H1 (cell line): ENCODE data around the gene RNASE2. TPM values are rescaled to one million over a fixed set of nuclear protein-coding genes. Genes with fewer than 3 reads are reported as not detected.

ENCODE experiments used
- CTCF ChIA-PET: fragments of 300-600 bp; sonication (Branson Sonifier 250); formaldehyde crosslinking; loops from one replicate; lab custom pipeline; 2021; ENCODE audit not compliant: partially characterized antibody; lab: Charles Lee
- POLR2A ChIA-PET: fragments of 300-600 bp; sonication (Branson Sonifier 250); formaldehyde crosslinking; loops from one replicate; lab custom pipeline; 2021; ENCODE audit warnings: inconsistent platforms; ENCODE audit not compliant: partially characterized antibody; lab: Charles Lee
- DNase-seq, 2 experiments: peaks; one replicate each; pipeline versions ENCODE4 v3.0.0 to v3.0.0-alpha.2; 2010 to 2022; ENCODE audit warnings: low spot score in 2 of 2, low read depth in 1 of 2, mixed read lengths in 1 of 2
- FAIRE-seq: peaks from 2 replicates; lab custom pipeline; 2011; peaks lifted over from hg19 to GRCh38; lab: Jason Lieb, UNC
- H2AFZ ChIP-seq: 2 replicates; pipeline ENCODE4 v1.8.1; 2012; ENCODE audit warnings: low read length, inconsistent platforms
- H2AK5ac ChIP-seq: 2 replicates; pipeline ENCODE4 v1.6.1; 2013; ENCODE audit warnings: low read depth, low read length
- H2BK120ac ChIP-seq: replicated peaks from 2 replicates; pipeline ENCODE3; 2013; ENCODE audit warnings: low read depth, low read length, inconsistent platforms
- H2BK12ac ChIP-seq: 2 replicates; pipeline ENCODE4 v1.6.1; 2013; ENCODE audit warnings: low read depth, low read length
- H2BK15ac ChIP-seq: 2 replicates; pipeline ENCODE4 v1.6.1; 2013; ENCODE audit warnings: low read length
- H2BK20ac ChIP-seq: 2 replicates; pipeline ENCODE4 v1.6.1; 2013; ENCODE audit warnings: low read length
- H2BK5ac ChIP-seq: 2 replicates; pipeline ENCODE4 v1.6.1; 2013; ENCODE audit warnings: low read depth, low read length
- H3K14ac ChIP-seq: 2 replicates; pipeline ENCODE4 v1.6.1; 2013; ENCODE audit warnings: inconsistent platforms; ENCODE audit not compliant: insufficient read length
- H3K18ac ChIP-seq: 2 replicates; pipeline ENCODE4 v1.6.1; 2013; ENCODE audit warnings: low read length; ENCODE audit errors: extremely low read depth
- H3K23ac ChIP-seq: 2 replicates; pipeline ENCODE4 v1.6.1; 2013; ENCODE audit warnings: inconsistent platforms; ENCODE audit not compliant: insufficient read length
- H3K23me2 ChIP-seq: 2 replicates; pipeline ENCODE4 v1.6.1; 2013; ENCODE audit warnings: low read depth, low read length
- H3K27ac ChIP-seq: 2 replicates; pipeline ENCODE4 v1.6.1; 2011; ENCODE audit warnings: low read depth, low read length, inconsistent platforms
- H3K27me3 ChIP-seq, 4 experiments: replicated peaks in 1 of 4; 1 replicate in 1 of 4; 2 replicates in 3 of 4; pipeline versions ENCODE4 v1.6.1 to v1.8.1; 2011 to 2013; ENCODE audit warnings: low read length in 3 of 4, mild to moderate bottlenecking in 3 of 4, inconsistent platforms in 2 of 4, mixed read lengths in 2 of 4, moderate library complexity in 1 of 4; ENCODE audit not compliant: control insufficient read depth in 3 of 4, insufficient read depth in 3 of 4; ENCODE audit errors: extremely low read depth in 1 of 4
- H3K36me3 ChIP-seq, 4 experiments: 2 replicates each; pipeline versions ENCODE4 v1.6.1 to v1.8.1; 2011 to 2013; ENCODE audit warnings: mild to moderate bottlenecking in 4 of 4, low read length in 3 of 4, moderate library complexity in 2 of 4, control low read depth in 1 of 4, inconsistent platforms in 1 of 4; ENCODE audit not compliant: insufficient read depth in 4 of 4, control insufficient read depth in 2 of 4
- H3K4ac ChIP-seq: replicated peaks from 2 replicates; pipeline ENCODE3; 2013; ENCODE audit warnings: low read length, low read depth, mixed read lengths, inconsistent platforms; ENCODE audit not compliant: insufficient read length
- H3K4me1 ChIP-seq, 4 experiments: replicated peaks in 1 of 4; 1 replicate in 1 of 4; 2 replicates in 3 of 4; pipeline versions ENCODE4 v1.6.1 to v1.8.1; 2011 to 2013; ENCODE audit warnings: low read length in 3 of 4, inconsistent platforms in 2 of 4, mixed read lengths in 1 of 4; ENCODE audit not compliant: insufficient read depth in 4 of 4, control insufficient read depth in 3 of 4
- H3K4me2 ChIP-seq, 2 experiments: 2 replicates each; pipeline versions ENCODE4 v1.6.1 to v1.8.1; 2011 to 2013; ENCODE audit warnings: low read depth in 2 of 2, low read length in 2 of 2, control low read depth in 1 of 2, inconsistent platforms in 1 of 2, mild to moderate bottlenecking in 1 of 2; ENCODE audit not compliant: insufficient read depth in 1 of 2
- H3K4me3 ChIP-seq, 4 experiments: fragments of 200-600, 300-600 bp in 1 of 4; sonication (generic), shearing (Covaris generic), sonication (Bioruptor Twin) in 1 of 4; 2 replicates each; pipeline versions ENCODE4 v1.5.1 to v1.8.1; 2011 to 2016; ENCODE audit warnings: low read length in 4 of 4, low read depth in 3 of 4, control low read depth in 2 of 4, inconsistent platforms in 2 of 4, mild to moderate bottlenecking in 2 of 4, mixed read lengths in 1 of 4, moderate library complexity in 1 of 4; ENCODE audit not compliant: insufficient read depth in 2 of 4; ENCODE audit errors: extremely low read depth in 1 of 4
- H3K56ac ChIP-seq: replicated peaks from 2 replicates; pipeline ENCODE3; 2013; ENCODE audit warnings: low read depth, mild to moderate bottlenecking, mixed read lengths, low read length, inconsistent platforms; ENCODE audit not compliant: insufficient read length
- H3K79me1 ChIP-seq: 2 replicates; pipeline ENCODE4 v1.6.1; 2013; ENCODE audit warnings: low read depth, low read length, control low read depth
- H3K79me2 ChIP-seq, 2 experiments: 2 replicates each; pipeline versions ENCODE4 v1.6.1 to v1.8.1; 2012 to 2013; ENCODE audit warnings: low read length in 2 of 2, mild to moderate bottlenecking in 2 of 2, inconsistent platforms in 1 of 2; ENCODE audit not compliant: insufficient read depth in 2 of 2, control insufficient read depth in 1 of 2
- H3K9ac ChIP-seq, 4 experiments: replicated peaks in 1 of 4; 1 replicate in 1 of 4; 2 replicates in 3 of 4; pipeline versions ENCODE4 v1.6.1 to v1.8.1; 2011 to 2013; ENCODE audit warnings: low read depth in 3 of 4, low read length in 3 of 4, control low read depth in 2 of 4, mild to moderate bottlenecking in 2 of 4, moderate library complexity in 2 of 4, inconsistent platforms in 1 of 4; ENCODE audit errors: extremely low read depth in 1 of 4
- H3K9me3 ChIP-seq, 2 experiments: 2 replicates each; pipeline versions ENCODE4 v1.6.1 to v1.8.1; 2012 to 2013; ENCODE audit warnings: mild to moderate bottlenecking in 2 of 2, moderate library complexity in 2 of 2, control low read depth in 1 of 2, inconsistent platforms in 1 of 2, low read depth in 1 of 2, low read length in 1 of 2, mixed read lengths in 1 of 2; ENCODE audit not compliant: insufficient read depth in 2 of 2
- H4K20me1 ChIP-seq, 2 experiments: replicated peaks in 1 of 2; 2 replicates each; pipeline versions ENCODE3 to v1.8.1; 2011 to 2013; ENCODE audit warnings: inconsistent platforms in 2 of 2, low read length in 2 of 2, mild to moderate bottlenecking in 1 of 2; ENCODE audit not compliant: insufficient read depth in 2 of 2, control insufficient read depth in 1 of 2
- H4K5ac ChIP-seq: 2 replicates; pipeline ENCODE4 v1.6.1; 2013; ENCODE audit warnings: low read length, low read depth, mixed read lengths, inconsistent platforms; ENCODE audit not compliant: insufficient read length
- H4K8ac ChIP-seq: 2 replicates; pipeline ENCODE4 v1.8.0; 2013; ENCODE audit warnings: mild to moderate bottlenecking, moderate library complexity, low read length, inconsistent platforms; ENCODE audit not compliant: insufficient read depth; ENCODE audit errors: extremely low read depth
- H4K91ac ChIP-seq: replicated peaks from 2 replicates; pipeline ENCODE3; 2013; ENCODE audit warnings: low read length, mixed read lengths, inconsistent platforms; ENCODE audit not compliant: insufficient read length
- ZNF274 ChIP-seq: IDR thresholded peaks from 2 replicates; pipeline ENCODE4 v1.7.0; 2012; ENCODE audit warnings: low read length, borderline replicate concordance; ENCODE audit errors: extremely low read depth
- WGBS, 2 experiments: shearing (Covaris generic) in 1 of 2; methylation state at CpG; one replicate each; pipeline versions ENCODE4 v1.1.6 to v1.1.7; 2013 to 2015; ENCODE audit warnings: low lambda C conversion rate in 2 of 2, mixed read lengths in 2 of 2, inconsistent platforms in 1 of 2, low coverage in 1 of 2, missing lambda C conversion rate in 1 of 2; ENCODE audit not compliant: insufficient replicate concordance in 2 of 2, insufficient coverage in 1 of 2, insufficient read length in 1 of 2; ENCODE audit errors: extremely low coverage in 1 of 2, missing lambda C conversion rate in 1 of 2; 5-methylcytosine and 5-hydroxymethylcytosine counted together
- polyA plus RNA-seq, 7 experiments: library from polyadenylated mRNA; depleted of rRNA in 3 of 7; stranded (reverse) in 5 of 7; unstranded in 2 of 7; fragments of >200 nt in 5 of 7; fragments of 200-250 nt in 2 of 7; gene quantifications; 1 replicate in 5 of 7; 2 replicates in 1 of 7; 4 replicates in 1 of 7; pipeline versions ENCODE4 v1.2.1 to v1.2.3, GENCODE V29; 2011 to 2013; ENCODE audit warnings: missing spikeins in 2 of 7, mixed read lengths in 2 of 7
- total RNA-seq: library from RNA; stranded (reverse); fragmentation: NEBNext Ultra II Directional; extraction: Animal tissue kit (Norgen Biotek cat#: 25700); gene quantifications from 2 replicates; pipeline ENCODE4 v1.2.1, GENCODE V29; 2021

The RNASE2 gene
- total and polyA plus RNA-seq, 2 of the 8 experiments (the other 6 are each of a cell fraction or from before 2014, with no cell fraction given) = not detected

- no peak for DNase-seq
- H3K4me1 ChIP-seq = peaks cover 0 to 3% (median 0%) of the 10 kb centered on the region in 4 experiments; a peak in 1 of 7 replicates
- WGBS, 2 experiments = 94% methylated on average over 2 of the region's 2 CpGs; no CpG with 5 or more reads in 1 of the 2 experiments
- H3K18ac ChIP-seq = no peak overlapping the region
- H2BK15ac ChIP-seq = no peak overlapping the region
- H3K4me3 ChIP-seq = no peak overlapping the region
- H2BK5ac ChIP-seq = no peak overlapping the region
- no peak overlapping the region for H2BK120ac ChIP-seq
- no peak overlapping the region for H2AK5ac ChIP-seq
- no peak overlapping the region for H3K23ac ChIP-seq
- H3K9ac ChIP-seq = no peak overlapping the region
- no peak overlapping the region for H3K56ac ChIP-seq
- no peaks in the 10 kb centered on the region for H3K79me1 ChIP-seq
- no peaks in the 10 kb centered on the region for H3K36me3 ChIP-seq
- H3K4me2 ChIP-seq = no peak overlapping the region
- no peak for TF ChIP-seq ZNF274
- TF ChIP-seq, all 59 proteins: peak for 0
- H4K20me1 ChIP-seq = no peaks in the 10 kb centered on the region
- no peaks in the 10 kb centered on the region for H3K27me3 ChIP-seq
- H2BK20ac ChIP-seq = no peak overlapping the region
- no peaks in the 10 kb centered on the region for H3K23me2 ChIP-seq
- no peak overlapping the region for H4K8ac ChIP-seq
- no peak overlapping the region for H2BK12ac ChIP-seq
- FAIRE-seq = no peak
- no peak overlapping the region for H2AFZ ChIP-seq
- ChIA-PET POLR2A (no interaction called here), CTCF (interaction anchor here (0.9 to 3.1 kb wide), 11 partner anchors 9 to 209 kb away, joined by 3 to 21 read pairs (median 4); no protein-coding TSS in a partner anchor)
- peaks cover 0 to 3% of the 10 kb centered on the region in 2 experiments; a peak in 2 of 4 replicates for H3K9me3 ChIP-seq
- no peak overlapping the region for H3K4ac ChIP-seq
- no peak overlapping the region for H4K5ac ChIP-seq
- H3K27ac ChIP-seq = no peak overlapping the region
- H4K91ac ChIP-seq = no peak overlapping the region
- no peak overlapping the region for H3K14ac ChIP-seq
- H3K79me2 ChIP-seq = no peaks in the 10 kb centered on the region
Measured at GRCh38 chr14:20905676-20906075, 49.6 kb upstream of the RNASE2 start.
